ENCODE results near the gene LRCH1. TPM values are rescaled to one million over a fixed set of nuclear protein-coding genes. Genes with fewer than 3 reads are reported as not detected.

Gene LRCH1
- total RNA-seq, 1 experiment from 2014 or later = 11.8 TPM

- Mint-ChIP-seq H3K27me3 (ENCODE audit: low read depth) (no peaks in the 10 kb centered on the region), H3K4me3 (no peak overlapping the region), H3K36me3 (no peaks in the 10 kb centered on the region), H3K4me1 (peaks cover 56% of the 10 kb centered on the region), H3K27ac (no peak overlapping the region), H3K9me3 (no peaks in the 10 kb centered on the region)
- TF ChIP-seq USF2 (CRISPR knock-in tag; IDR thresholded peaks at IDR 0.05) (no peak), GRHL2 (CRISPR knock-in tag; IDR thresholded peaks at IDR 0.05; ENCODE audit: insufficient replicate concordance, severe bottlenecking) (no peak), ZNF671 (CRISPR knock-in tag; IDR thresholded peaks at IDR 0.05) (no peak), FOXP1 (CRISPR knock-in tag; IDR thresholded peaks at IDR 0.05; ENCODE audit: borderline replicate concordance) (no peak), GABPB1 (CRISPR knock-in tag; IDR thresholded peaks at IDR 0.05) (no peak), OVOL2 (CRISPR knock-in tag; IDR thresholded peaks at IDR 0.05; ENCODE audit: borderline replicate concordance) (no peak), IRF2 (CRISPR knock-in tag; IDR thresholded peaks at IDR 0.05; ENCODE audit: borderline replicate concordance, low read depth) (no peak), NR1H2 (CRISPR knock-in tag; IDR thresholded peaks at IDR 0.05) (no peak)
- TF ChIP-seq, protein P1, sequence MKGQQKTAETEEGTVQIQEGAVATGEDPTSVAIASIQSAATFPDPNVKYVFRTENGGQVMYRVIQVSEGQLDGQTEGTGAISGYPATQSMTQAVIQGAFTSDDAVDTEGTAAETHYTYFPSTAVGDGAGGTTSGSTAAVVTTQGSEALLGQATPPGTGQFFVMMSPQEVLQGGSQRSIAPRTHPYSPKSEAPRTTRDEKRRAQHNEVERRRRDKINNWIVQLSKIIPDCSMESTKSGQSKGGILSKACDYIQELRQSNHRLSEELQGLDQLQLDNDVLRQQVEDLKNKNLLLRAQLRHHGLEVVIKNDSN (CRISPR knock-in tag; IDR thresholded peaks at IDR 0.05) = no peak
- TF ChIP-seq, protein P2, sequence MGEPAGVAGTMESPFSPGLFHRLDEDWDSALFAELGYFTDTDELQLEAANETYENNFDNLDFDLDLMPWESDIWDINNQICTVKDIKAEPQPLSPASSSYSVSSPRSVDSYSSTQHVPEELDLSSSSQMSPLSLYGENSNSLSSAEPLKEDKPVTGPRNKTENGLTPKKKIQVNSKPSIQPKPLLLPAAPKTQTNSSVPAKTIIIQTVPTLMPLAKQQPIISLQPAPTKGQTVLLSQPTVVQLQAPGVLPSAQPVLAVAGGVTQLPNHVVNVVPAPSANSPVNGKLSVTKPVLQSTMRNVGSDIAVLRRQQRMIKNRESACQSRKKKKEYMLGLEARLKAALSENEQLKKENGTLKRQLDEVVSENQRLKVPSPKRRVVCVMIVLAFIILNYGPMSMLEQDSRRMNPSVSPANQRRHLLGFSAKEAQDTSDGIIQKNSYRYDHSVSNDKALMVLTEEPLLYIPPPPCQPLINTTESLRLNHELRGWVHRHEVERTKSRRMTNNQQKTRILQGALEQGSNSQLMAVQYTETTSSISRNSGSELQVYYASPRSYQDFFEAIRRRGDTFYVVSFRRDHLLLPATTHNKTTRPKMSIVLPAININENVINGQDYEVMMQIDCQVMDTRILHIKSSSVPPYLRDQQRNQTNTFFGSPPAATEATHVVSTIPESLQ (CRISPR knock-in tag; IDR thresholded peaks at IDR 0.05) = no peak
- DNase-seq (ENCODE audit: low spot score) = no peak
- ChIA-PET POLR2A (no interaction called here), CTCF (interaction anchor here (1.2 kb wide), 1 partner anchor 75 kb away, joined by 3 read pairs; the partner anchor contains the start of gene LRCH1)
- ATAC-seq = no peak
Measured at GRCh38 chr13:46628622-46629365, 75.8 kb downstream of the LRCH1 start.

DNA sequence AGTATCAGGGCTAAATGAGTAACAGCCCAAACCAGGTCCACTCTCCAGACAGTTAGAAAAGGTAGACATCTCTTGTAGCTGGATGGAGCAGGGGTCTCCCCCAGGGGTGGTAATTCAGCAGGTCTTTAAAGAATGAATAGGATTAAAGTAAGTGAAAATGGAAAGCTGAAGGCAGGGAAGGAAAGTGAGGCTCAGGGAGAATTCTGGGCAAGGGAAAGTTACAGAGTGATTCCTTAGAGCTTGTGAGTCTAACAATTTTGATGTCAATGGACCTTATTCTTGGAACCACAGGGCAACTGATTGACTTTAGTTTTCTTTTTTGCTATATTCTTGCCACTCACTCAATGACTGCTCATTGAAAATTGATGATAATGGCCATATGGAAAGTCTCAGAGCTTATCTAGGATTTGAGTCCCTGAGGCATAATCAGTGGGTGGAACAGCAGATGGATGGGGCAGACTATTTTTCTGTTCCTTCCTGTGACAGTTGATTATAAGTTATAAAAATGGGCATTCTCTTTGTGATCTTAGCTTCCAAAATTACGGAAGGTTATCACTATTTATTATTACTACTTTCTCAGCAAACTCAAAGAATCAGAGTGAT is 76.9 kb downstream of the LRCH1 start:
- peak overlapping the region; percentile 84 for H3K27ac Mint-ChIP-seq
- POLR2A ChIA-PET = interaction anchor here (0.9 to 1.2 kb wide), 2 partner anchors 10 to 16 kb away, joined by 3 to 5 read pairs; no protein-coding TSS in a partner anchor
- no peaks in the 10 kb centered on the region for H3K9me3 Mint-ChIP-seq
- no peaks in the 10 kb centered on the region for H3K27me3 Mint-ChIP-seq (ENCODE audit: low read depth)
- CTCF ChIA-PET = interaction anchor here (1.2 kb wide), 1 partner anchor 77 kb away, joined by 3 read pairs; the partner anchor contains the start of gene LRCH1
- H3K36me3 Mint-ChIP-seq = no peaks in the 10 kb centered on the region
- DNase-seq (ENCODE audit: low spot score) (no peak), ATAC-seq (no peak; the same call in 1 of the 2 replicates)
- peaks cover 55% of the 10 kb centered on the region for H3K4me1 Mint-ChIP-seq
- H3K4me3 Mint-ChIP-seq = no peak overlapping the region
- TF ChIP-seq ZNF121 (CRISPR knock-in tag; IDR thresholded peaks at IDR 0.05) (no peak), NR3C1 (CRISPR knock-in tag; conservative IDR thresholded peaks at IDR 0.05; ENCODE audit: low read depth) (no peak), CDX4 (CRISPR knock-in tag; IDR thresholded peaks at IDR 0.05; ENCODE audit: borderline replicate concordance) (no peak), ETV6 (CRISPR knock-in tag; IDR thresholded peaks at IDR 0.05) (no peak), ZNF281 (CRISPR knock-in tag; IDR thresholded peaks at IDR 0.05) (no peak), TEAD1 (CRISPR knock-in tag; IDR thresholded peaks at IDR 0.05) (no peak), TCF7 (CRISPR knock-in tag; IDR thresholded peaks at IDR 0.05; ENCODE audit: low read depth) (no peak), NR1H2 (CRISPR knock-in tag; IDR thresholded peaks at IDR 0.05) (no peak), PRRX2 (CRISPR knock-in tag; IDR thresholded peaks at IDR 0.05) (no peak), STAT6 (CRISPR knock-in tag; conservative IDR thresholded peaks at IDR 0.05; ENCODE audit: low read depth) (no peak)
- TF ChIP-seq, protein P2 (CRISPR knock-in tag; IDR thresholded peaks at IDR 0.05) = no peak
- TF ChIP-seq, protein P3, sequence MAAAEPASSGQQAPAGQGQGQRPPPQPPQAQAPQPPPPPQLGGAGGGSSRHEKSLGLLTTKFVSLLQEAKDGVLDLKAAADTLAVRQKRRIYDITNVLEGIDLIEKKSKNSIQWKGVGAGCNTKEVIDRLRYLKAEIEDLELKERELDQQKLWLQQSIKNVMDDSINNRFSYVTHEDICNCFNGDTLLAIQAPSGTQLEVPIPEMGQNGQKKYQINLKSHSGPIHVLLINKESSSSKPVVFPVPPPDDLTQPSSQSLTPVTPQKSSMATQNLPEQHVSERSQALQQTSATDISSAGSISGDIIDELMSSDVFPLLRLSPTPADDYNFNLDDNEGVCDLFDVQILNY (CRISPR knock-in tag; IDR thresholded peaks at IDR 0.05) = no peak
